Measurements from ENCODE around the gene ZNF791. TPM values are rescaled to one million over a fixed set of nuclear protein-coding genes. Genes with fewer than 3 reads are reported as not detected.
A peak's percentile ranks its signal among the peaks of the same experiment; 100 is the strongest.

The ZNF791 gene
- total RNA-seq, 1 experiment from 2014 or later = 26.3 TPM

- Histone ChIP-seq H3K4me2 (ENCODE audit: low read length) (peak overlapping the region; percentile 93), H3F3A (ENCODE audit: low read length, unreplicated experiment) (no peaks in the 10 kb centered on the region), H3K9ac (ENCODE audit: low read length) (0 out of 2 replicates have a peak overlapping the region, but pooled peaks have one; percentile 91), H3K4me1 (ENCODE audit: insufficient read depth, low read length) (peaks cover 32% of the 10 kb centered on the region), H2AFZ (ENCODE audit: low read length) (no peak overlapping the region), H4K20me1 (ENCODE audit: low read length) (no peaks in the 10 kb centered on the region), H3K79me2 (ENCODE audit: low read length) (peaks cover 52% of the 10 kb centered on the region), H3K9me2 (replicated peaks; ENCODE audit: low read length) (no peaks in the 10 kb centered on the region), H3K4me3 (ENCODE audit: low read length) (peak overlapping the region; percentile 88), H3K36me3 (ENCODE audit: low read depth, low read length) (peaks cover 13% of the 10 kb centered on the region; the same call in 1 of the 2 replicates), H3K27ac (ENCODE audit: low read length) (no peak overlapping the region), H3K9me3 (ENCODE audit: low read length) (no peaks in the 10 kb centered on the region), H3K27me3 (ENCODE audit: low read length) (no peaks in the 10 kb centered on the region)
- CTCF ChIA-PET = no interaction called here
- no TSS peak for BruUV-seq (replicated peaks)
- no peak for DNase-seq
- ATAC-seq = no peak
- POLR2A ChIA-PET (ENCODE audit: unreplicated experiment) = no interaction called here
- TF ChIP-seq EZH2phosphoT487 (IDR thresholded peaks at IDR 0.05; ENCODE audit: borderline replicate concordance, low read length) = no peak
- no peak for TF ChIP-seq EZH2 (IDR thresholded peaks at IDR 0.05; ENCODE audit: low read length, unreplicated experiment)
- TF ChIP-seq, protein P1, sequence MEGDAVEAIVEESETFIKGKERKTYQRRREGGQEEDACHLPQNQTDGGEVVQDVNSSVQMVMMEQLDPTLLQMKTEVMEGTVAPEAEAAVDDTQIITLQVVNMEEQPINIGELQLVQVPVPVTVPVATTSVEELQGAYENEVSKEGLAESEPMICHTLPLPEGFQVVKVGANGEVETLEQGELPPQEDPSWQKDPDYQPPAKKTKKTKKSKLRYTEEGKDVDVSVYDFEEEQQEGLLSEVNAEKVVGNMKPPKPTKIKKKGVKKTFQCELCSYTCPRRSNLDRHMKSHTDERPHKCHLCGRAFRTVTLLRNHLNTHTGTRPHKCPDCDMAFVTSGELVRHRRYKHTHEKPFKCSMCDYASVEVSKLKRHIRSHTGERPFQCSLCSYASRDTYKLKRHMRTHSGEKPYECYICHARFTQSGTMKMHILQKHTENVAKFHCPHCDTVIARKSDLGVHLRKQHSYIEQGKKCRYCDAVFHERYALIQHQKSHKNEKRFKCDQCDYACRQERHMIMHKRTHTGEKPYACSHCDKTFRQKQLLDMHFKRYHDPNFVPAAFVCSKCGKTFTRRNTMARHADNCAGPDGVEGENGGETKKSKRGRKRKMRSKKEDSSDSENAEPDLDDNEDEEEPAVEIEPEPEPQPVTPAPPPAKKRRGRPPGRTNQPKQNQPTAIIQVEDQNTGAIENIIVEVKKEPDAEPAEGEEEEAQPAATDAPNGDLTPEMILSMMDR (conservative IDR thresholded peaks at IDR 0.05; ENCODE audit: low read depth, low read length) = no peak
- intact Hi-C loops (cut with micrococcal nuclease) = loop anchor here (2.0 kb wide), 1 partner anchor 57 kb away; the partner anchor contains the start of genes ZNF490 and ZNF791
Observed at GRCh38 chr19:12667731-12668302, 57.1 kb downstream of the ZNF791 start.

- H2AFZ ChIP-seq (ENCODE audit: low read length) = no peak overlapping the region
- no peaks in the 10 kb centered on the region for H3K9me3 ChIP-seq (ENCODE audit: low read length)
- no peaks in the 10 kb centered on the region for H3K9me2 ChIP-seq (replicated peaks; ENCODE audit: low read length)
- DNase-seq = no peak
- ChIA-PET CTCF (no interaction called here), POLR2A (ENCODE audit: unreplicated experiment) (interaction anchor here (0.7 kb wide), 1 partner anchor 13 kb away, joined by 6 read pairs; no protein-coding TSS in a partner anchor)
- no peaks in the 10 kb centered on the region for H3K27me3 ChIP-seq (ENCODE audit: low read length)
- H3K36me3 ChIP-seq (ENCODE audit: low read depth, low read length) = peaks cover 12% of the 10 kb centered on the region; the same call in 1 of the 2 replicates
- TF ChIP-seq EZH2 (IDR thresholded peaks at IDR 0.05; ENCODE audit: low read length, unreplicated experiment) (no peak), EZH2phosphoT487 (IDR thresholded peaks at IDR 0.05; ENCODE audit: borderline replicate concordance, low read length) (no peak)
- TF ChIP-seq, protein P1 (conservative IDR thresholded peaks at IDR 0.05; ENCODE audit: low read depth, low read length) = no peak
- H3K79me2 ChIP-seq (ENCODE audit: low read length) = peaks cover 52% of the 10 kb centered on the region
- H3K4me1 ChIP-seq (ENCODE audit: insufficient read depth, low read length) = peaks cover 32% of the 10 kb centered on the region
- peak overlapping the region; percentile 88 for H3K4me3 ChIP-seq (ENCODE audit: low read length)
- H3K27ac ChIP-seq (ENCODE audit: low read length) = no peak overlapping the region
- H3K4me2 ChIP-seq (ENCODE audit: low read length) = peak overlapping the region; percentile 93
- intact Hi-C loops (cut with micrococcal nuclease) = no loop called here
- no peaks in the 10 kb centered on the region for H3F3A ChIP-seq (ENCODE audit: low read length, unreplicated experiment)
- no peaks in the 10 kb centered on the region for H4K20me1 ChIP-seq (ENCODE audit: low read length)
- H3K9ac ChIP-seq (ENCODE audit: low read length) = peak overlapping the region; percentile 91
- no peak for ATAC-seq
- BruUV-seq (replicated peaks) = no TSS peak
Observed at GRCh38 chr19:12668346-12668745, 57.6 kb downstream of the ZNF791 start.

DNA sequence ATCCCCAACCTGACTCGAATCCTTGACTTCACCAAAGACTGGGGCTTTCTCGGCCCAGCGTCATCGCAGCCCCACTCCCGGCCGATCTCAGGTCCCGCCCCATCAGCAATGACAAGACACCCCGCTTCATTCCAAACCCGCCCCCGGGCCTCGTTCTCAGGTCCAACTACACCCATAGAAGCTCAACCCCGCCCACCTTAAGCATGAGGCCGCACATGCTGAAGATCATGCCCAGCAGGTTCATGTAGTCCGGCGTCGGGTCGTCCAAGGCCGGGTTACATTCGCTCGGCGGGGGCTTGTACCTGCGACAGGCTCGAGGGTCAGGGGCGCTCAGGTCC is 58.2 kb downstream of the ZNF791 start:
- no peaks in the 10 kb centered on the region for H3K27me3 ChIP-seq (ENCODE audit: low read length)
- ChIA-PET POLR2A (ENCODE audit: unreplicated experiment) (interaction anchor here (0.7 kb wide), 1 partner anchor 12 kb away, joined by 6 read pairs; no protein-coding TSS in a partner anchor), CTCF (interaction anchor here (1.2 kb wide), 1 partner anchor 179 kb away, joined by 5 read pairs; no protein-coding TSS in a partner anchor)
- H4K20me1 ChIP-seq (ENCODE audit: low read length) = no peaks in the 10 kb centered on the region
- BruUV-seq (replicated peaks) = TSS peak; percentile 72
- H3K27ac ChIP-seq (ENCODE audit: low read length) = peak overlapping the region; percentile 71
- peak overlapping the region; percentile 93 for H3K4me2 ChIP-seq (ENCODE audit: low read length)
- peak; percentile 50 for DNase-seq
- peak overlapping the region; percentile 91 for H3K9ac ChIP-seq (ENCODE audit: low read length)
- no peak for TF ChIP-seq EZH2 (IDR thresholded peaks at IDR 0.05; ENCODE audit: low read length, unreplicated experiment)
- no peak for TF ChIP-seq EZH2phosphoT487 (IDR thresholded peaks at IDR 0.05; ENCODE audit: borderline replicate concordance, low read length)
- TF ChIP-seq, protein P1 (conservative IDR thresholded peaks at IDR 0.05; ENCODE audit: low read depth, low read length) = no peak
- peaks cover 52% of the 10 kb centered on the region for H3K79me2 ChIP-seq (ENCODE audit: low read length)
- no peaks in the 10 kb centered on the region for H3F3A ChIP-seq (ENCODE audit: low read length, unreplicated experiment)
- peaks cover 32% of the 10 kb centered on the region for H3K4me1 ChIP-seq (ENCODE audit: insufficient read depth, low read length)
- no peaks in the 10 kb centered on the region for H3K9me3 ChIP-seq (ENCODE audit: low read length)
- intact Hi-C loops (cut with micrococcal nuclease) = no loop called here
- no peaks in the 10 kb centered on the region for H3K9me2 ChIP-seq (replicated peaks; ENCODE audit: low read length)
- H2AFZ ChIP-seq (ENCODE audit: low read length) = peak overlapping the region; percentile 89
- ATAC-seq = peak; percentile 14
- H3K36me3 ChIP-seq (ENCODE audit: low read depth, low read length) = peaks cover 13% of the 10 kb centered on the region; the same call in 1 of the 2 replicates
- H3K4me3 ChIP-seq (ENCODE audit: low read length) = peak overlapping the region; percentile 88

Measured in PC-3 (cell line).